Endothelial cell of umbilical vein (primary cell): ENCODE data around the gene MIER3. TPM values are rescaled to one million over a fixed set of nuclear protein-coding genes. Genes with fewer than 3 reads are reported as not detected.

Source experiments
- BruUV-seq: library from RNA; stranded (reverse); fragments of 400-500 nt; replicated peaks from 2 replicates; lab custom pipeline; 2021; lab: Mats Ljungman, UMichigan
- CTCF ChIA-PET: fragments of 300-600, 350-600 bp; sonication (Branson Sonifier 250); formaldehyde crosslinking; loops from one replicate; lab custom pipeline; 2021; ENCODE audit warnings: antibody characterized with exemption, inconsistent platforms; lab: Charles Lee
- POLR2A ChIA-PET: fragments of 300-600, 350-600 bp; sonication (Branson Sonifier 250); formaldehyde crosslinking; loops from one replicate; lab custom pipeline; 2021; ENCODE audit warnings: antibody characterized with exemption, inconsistent platforms; lab: Charles Lee
- DNase-seq: peaks from one replicate; pipeline ENCODE4 v3.0.0-alpha.2; 2011; ENCODE audit warnings: low read depth, low spot score
- FAIRE-seq: peaks from 2 replicates; lab custom pipeline; 2011; peaks lifted over from hg19 to GRCh38; lab: Jason Lieb, UNC
- H2AFZ ChIP-seq: 2 replicates; pipeline ENCODE4 v1.6.0; 2012; ENCODE audit warnings: low read depth, low read length, control low read depth, inconsistent platforms
- H3K27ac ChIP-seq: 2 replicates; pipeline ENCODE4 v1.5.1; 2011; ENCODE audit warnings: low read depth, mild to moderate bottlenecking, control low read depth, low read length, moderate library complexity; ENCODE audit not compliant: insufficient read depth
- H3K27me3 ChIP-seq, 2 experiments: 2 replicates each; pipeline versions ENCODE4 v1.6.0 to v1.6.1; 2011; ENCODE audit warnings: low read length in 2 of 2, mixed read lengths in 1 of 2; ENCODE audit not compliant: control insufficient read depth in 2 of 2, insufficient read depth in 2 of 2
- H3K36me3 ChIP-seq, 2 experiments: 2 replicates in 1 of 2; 3 replicates in 1 of 2; pipeline ENCODE4 v1.5.1; 2011; ENCODE audit warnings: low read length in 2 of 2, mild to moderate bottlenecking in 1 of 2, moderate library complexity in 1 of 2; ENCODE audit not compliant: control insufficient read depth in 2 of 2, insufficient read depth in 2 of 2; ENCODE audit errors: extremely low read depth in 1 of 2
- H3K4me1 ChIP-seq: 3 replicates; pipeline ENCODE4 v1.5.1; 2011; ENCODE audit warnings: mild to moderate bottlenecking, low read length; ENCODE audit not compliant: control insufficient read depth, insufficient read depth; ENCODE audit errors: extremely low read depth
- H3K4me2 ChIP-seq: 2 replicates; pipeline ENCODE4 v1.6.1; 2011; ENCODE audit warnings: low read length, control low read depth, mixed read lengths; ENCODE audit not compliant: insufficient read depth
- H3K4me3 ChIP-seq, 3 experiments: fragments of 200-600 bp in 1 of 3; sonication (generic), shearing (Covaris generic) in 1 of 3; replicated peaks in 1 of 3; 2 replicates each; pipeline ENCODE4 v1.5.1; 2011 to 2016; ENCODE audit warnings: control low read depth in 3 of 3, low read length in 3 of 3, mild to moderate bottlenecking in 2 of 3, inconsistent platforms in 1 of 3, low read depth in 1 of 3, moderate library complexity in 1 of 3; ENCODE audit not compliant: insufficient read depth in 1 of 3
- H3K79me2 ChIP-seq: 2 replicates; pipeline ENCODE4 v1.6.0; 2012; ENCODE audit warnings: low read length, inconsistent platforms; ENCODE audit not compliant: control insufficient read depth, insufficient read depth
- H3K9ac ChIP-seq: replicated peaks from 2 replicates; pipeline ENCODE3; 2011; ENCODE audit warnings: low read length, control low read depth; ENCODE audit not compliant: insufficient read depth; ENCODE audit errors: extremely low read depth
- H3K9me1 ChIP-seq: replicated peaks from 3 replicates; pipeline ENCODE4 v1.6.0; 2011; ENCODE audit warnings: mild to moderate bottlenecking, low read length; ENCODE audit not compliant: control insufficient read depth, insufficient read depth; ENCODE audit errors: extremely low read depth
- H3K9me3 ChIP-seq: replicated peaks from 2 replicates; pipeline ENCODE4 v1.5.1; 2012; ENCODE audit warnings: low read length, inconsistent platforms; ENCODE audit not compliant: control insufficient read depth, insufficient read depth
- H4K20me1 ChIP-seq: replicated peaks from 2 replicates; pipeline ENCODE3; 2011; ENCODE audit warnings: mild to moderate bottlenecking, low read length; ENCODE audit not compliant: control insufficient read depth, insufficient read depth; ENCODE audit errors: extremely low read depth
- EZH2 ChIP-seq: IDR thresholded peaks from 2 replicates; pipeline ENCODE4 v1.6.1; 2012; ENCODE audit warnings: borderline replicate concordance, low read depth, mild to moderate bottlenecking, moderate library complexity, low read length, inconsistent platforms; ENCODE audit not compliant: severe bottlenecking
- FOS ChIP-seq: IDR thresholded peaks from 2 replicates; pipeline ENCODE4 v1.6.1; 2011; ENCODE audit warnings: mild to moderate bottlenecking, low read length, moderate library complexity, borderline replicate concordance; ENCODE audit not compliant: insufficient read depth
- GATA2 ChIP-seq: IDR thresholded peaks from 2 replicates; pipeline ENCODE4 v1.7.0; 2011; ENCODE audit warnings: low read depth, mild to moderate bottlenecking, moderate library complexity, mixed read lengths, low read length; ENCODE audit not compliant: insufficient read length, insufficient read depth
- JUN ChIP-seq: IDR thresholded peaks from 2 replicates; pipeline ENCODE4 v1.6.1; 2011; ENCODE audit warnings: borderline replicate concordance, low read depth; ENCODE audit not compliant: insufficient read length, insufficient read depth
- MYC ChIP-seq: IDR thresholded peaks from one replicate; pipeline ENCODE4 v1.6.1; 2011; ENCODE audit warnings: mild to moderate bottlenecking, low read depth, low read length
- POLR2A ChIP-seq: IDR thresholded peaks from 2 replicates; pipeline ENCODE4 v1.6.1; 2012; ENCODE audit warnings: low read depth, mild to moderate bottlenecking, control low read depth, low read length
- POLR2AphosphoS5 ChIP-seq: IDR thresholded peaks from 2 replicates; pipeline ENCODE4 v1.6.1; 2012; ENCODE audit warnings: low read depth, mild to moderate bottlenecking, control low read depth, low read length, moderate library complexity; ENCODE audit not compliant: insufficient read depth
- dilution Hi-C: fragments of 300-500 bp; cut with MboI; formaldehyde crosslinking; loops from one replicate; pipeline ENCODE4 v1.15.0; 2019; ENCODE audit warnings: low sequenced_read_pairs; ENCODE audit not compliant: extremely low pct_ligation_motif_present
- intact Hi-C: fragments of 100-400 bp; cut with micrococcal nuclease; formaldehyde crosslinking; loops from one replicate; pipeline ENCODE4 v1.10.0; 2022
- polyA plus RNA-seq, 4 experiments: library from polyadenylated mRNA; depleted of rRNA in 3 of 4; stranded (reverse) in 3 of 4; unstranded in 1 of 4; fragments of >200 nt; gene quantifications; 2 replicates each; pipeline versions ENCODE4 v1.2.1 to v1.2.3, GENCODE V29; 2011 to 2012; ENCODE audit warnings: missing spikeins in 1 of 4
- total RNA-seq: library from RNA; stranded (reverse); gene quantifications from 2 replicates; pipeline ENCODE4 v1.2.3, GENCODE V29; 2021
- TF ChIP-seq, protein P1 (sequence below): IDR thresholded peaks from 2 replicates; pipeline ENCODE4 v1.6.1; 2011; ENCODE audit not compliant: insufficient read depth, insufficient read length
- TF ChIP-seq, protein P2 (sequence below), 2 donors: IDR thresholded peaks; 1 replicate in 1 of 2; 2 replicates in 1 of 2; pipeline ENCODE4 v1.5.1; 2011; ENCODE audit warnings: low read length in 2 of 2, mild to moderate bottlenecking in 2 of 2, moderate library complexity in 2 of 2, control low read depth in 1 of 2, inconsistent platforms in 1 of 2, low read depth in 1 of 2; ENCODE audit not compliant: insufficient read depth in 1 of 2; ENCODE audit errors: extremely low read depth in 1 of 2

Gene MIER3
- total and polyA plus RNA-seq, 2 donors (not counting 3 experiments of a cell fraction or from before 2014, with no cell fraction given): 6.6 to 20.5 TPM

DNA sequence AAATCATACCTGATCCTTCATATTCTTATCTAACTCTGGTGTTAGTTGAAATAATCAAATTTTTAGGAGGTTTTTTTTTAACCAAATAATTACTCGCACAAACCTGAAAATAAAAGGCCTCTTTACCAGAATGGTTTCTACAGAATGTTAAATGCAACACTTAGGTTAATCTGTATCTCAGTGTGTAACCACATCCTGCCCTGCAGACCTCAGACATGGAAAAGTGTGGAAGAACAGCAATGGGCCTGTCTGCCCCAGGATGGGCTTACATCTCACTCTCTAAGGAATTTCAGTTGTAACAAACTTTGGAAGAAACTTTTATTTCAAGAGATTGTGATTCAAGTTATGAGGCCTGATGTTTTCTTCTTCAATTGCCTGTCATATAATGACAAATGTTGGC, 32.5 kb upstream of the MIER3 start:
- ChIA-PET CTCF (no interaction called here), POLR2A (no interaction called here)
- Histone ChIP-seq H3K27me3 (peaks cover 8 to 14% of the 10 kb centered on the region in 2 experiments), H3K4me3 (no peak overlapping the region), H3K79me2 (no peaks in the 10 kb centered on the region), H3K36me3 (no peaks in the 10 kb centered on the region), H3K9me3 (no peaks in the 10 kb centered on the region), H3K4me1 (no peaks in the 10 kb centered on the region), H4K20me1 (no peaks in the 10 kb centered on the region), H3K4me2 (no peak overlapping the region), H3K27ac (no peak overlapping the region), H3K9me1 (no peaks in the 10 kb centered on the region), H3K9ac (no peak overlapping the region), H2AFZ (no peak overlapping the region)
- no peak for TF ChIP-seq EZH2
- TF ChIP-seq POLR2AphosphoS5: no peak
- TF ChIP-seq JUN: no peak
- TF ChIP-seq, protein P1, sequence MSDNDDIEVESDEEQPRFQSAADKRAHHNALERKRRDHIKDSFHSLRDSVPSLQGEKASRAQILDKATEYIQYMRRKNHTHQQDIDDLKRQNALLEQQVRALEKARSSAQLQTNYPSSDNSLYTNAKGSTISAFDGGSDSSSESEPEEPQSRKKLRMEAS: no peak
- no peak for TF ChIP-seq FOS
- no TSS peak for BruUV-seq
- intact Hi-C loops: no loop called here
- no peak for FAIRE-seq
- no peak for DNase-seq
- dilution Hi-C loops: no loop called here

DNA sequence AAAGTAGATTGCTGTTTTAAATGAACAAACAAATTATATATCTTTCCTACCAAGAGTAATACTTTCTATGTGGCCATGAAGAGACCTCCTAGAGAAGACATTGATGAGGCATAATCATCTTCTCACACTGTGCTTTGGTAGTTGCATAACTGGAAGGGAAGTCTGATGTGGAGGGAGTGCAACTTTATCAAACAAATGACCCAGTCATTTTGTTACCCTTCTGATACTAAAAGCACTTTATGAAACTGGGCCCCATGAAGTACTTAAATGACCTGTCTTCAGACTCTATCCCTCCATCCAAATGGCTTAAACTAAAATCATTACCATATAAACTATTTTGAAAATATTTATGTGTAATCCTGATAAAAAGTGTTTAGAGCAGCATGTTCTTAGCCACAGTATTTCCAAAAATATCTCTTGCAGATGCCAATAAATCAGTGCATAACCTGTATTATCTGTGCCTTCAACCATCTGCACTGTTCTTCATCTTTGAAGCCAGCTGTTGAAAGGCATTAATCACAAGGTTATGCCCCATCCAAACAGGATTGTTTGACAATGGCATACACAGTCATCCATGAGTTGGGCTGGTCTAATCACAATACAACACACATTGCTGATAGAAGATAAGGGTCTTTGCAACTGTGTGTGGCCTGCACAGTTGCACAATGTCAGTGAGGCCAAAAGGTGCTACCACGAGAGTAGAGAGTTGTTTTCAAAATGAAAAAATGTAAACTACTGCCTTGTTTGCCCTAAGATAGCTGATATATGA, 31.9 kb upstream of the MIER3 start:
- no peaks in the 10 kb centered on the region for H3K4me1 ChIP-seq
- no TSS peak for BruUV-seq

More for the DNA sequence above, 31.9 kb upstream of the MIER3 start:
- ChIA-PET CTCF (no interaction called here), POLR2A (no interaction called here)
- no peaks in the 10 kb centered on the region for H3K9me3 ChIP-seq
- no peaks in the 10 kb centered on the region for H4K20me1 ChIP-seq
- TF ChIP-seq, protein P2, sequence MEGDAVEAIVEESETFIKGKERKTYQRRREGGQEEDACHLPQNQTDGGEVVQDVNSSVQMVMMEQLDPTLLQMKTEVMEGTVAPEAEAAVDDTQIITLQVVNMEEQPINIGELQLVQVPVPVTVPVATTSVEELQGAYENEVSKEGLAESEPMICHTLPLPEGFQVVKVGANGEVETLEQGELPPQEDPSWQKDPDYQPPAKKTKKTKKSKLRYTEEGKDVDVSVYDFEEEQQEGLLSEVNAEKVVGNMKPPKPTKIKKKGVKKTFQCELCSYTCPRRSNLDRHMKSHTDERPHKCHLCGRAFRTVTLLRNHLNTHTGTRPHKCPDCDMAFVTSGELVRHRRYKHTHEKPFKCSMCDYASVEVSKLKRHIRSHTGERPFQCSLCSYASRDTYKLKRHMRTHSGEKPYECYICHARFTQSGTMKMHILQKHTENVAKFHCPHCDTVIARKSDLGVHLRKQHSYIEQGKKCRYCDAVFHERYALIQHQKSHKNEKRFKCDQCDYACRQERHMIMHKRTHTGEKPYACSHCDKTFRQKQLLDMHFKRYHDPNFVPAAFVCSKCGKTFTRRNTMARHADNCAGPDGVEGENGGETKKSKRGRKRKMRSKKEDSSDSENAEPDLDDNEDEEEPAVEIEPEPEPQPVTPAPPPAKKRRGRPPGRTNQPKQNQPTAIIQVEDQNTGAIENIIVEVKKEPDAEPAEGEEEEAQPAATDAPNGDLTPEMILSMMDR (IDR thresholded peaks at IDR 0.05; ENCODE audit: extremely low read depth in 1 of 2, insufficient read depth in 1 of 2, low read depth in 1 of 2, low read length in 2 of 2): no peak
- TF ChIP-seq FOS: no peak
- TF ChIP-seq JUN: no peak
- no peak for TF ChIP-seq MYC
- TF ChIP-seq GATA2: no peak
- TF ChIP-seq, protein P1: no peak
- no peak for TF ChIP-seq POLR2AphosphoS5
- no peak for TF ChIP-seq EZH2
- TF ChIP-seq POLR2A: no peak
- no peak overlapping the region for H3K27ac ChIP-seq
- H2AFZ ChIP-seq: no peak overlapping the region
- peaks cover 9 to 13% of the 10 kb centered on the region in 2 experiments for H3K27me3 ChIP-seq
- no peak overlapping the region for H3K4me2 ChIP-seq
- no peaks in the 10 kb centered on the region for H3K36me3 ChIP-seq
- no peaks in the 10 kb centered on the region for H3K79me2 ChIP-seq
- no peaks in the 10 kb centered on the region for H3K9me1 ChIP-seq
- intact Hi-C loops: no loop called here
- DNase-seq: no peak
- FAIRE-seq: no peak
- no peak overlapping the region for H3K4me3 ChIP-seq
- dilution Hi-C loops: no loop called here
- no peak overlapping the region for H3K9ac ChIP-seq
